Mucosa of gallbladder (tissue), 1 donor: Measurements from ENCODE around the gene FBRSL1. TPM values are rescaled to one million over a fixed set of nuclear protein-coding genes. Genes with fewer than 3 reads are reported as not detected.

Source experiments
- DNase-seq: peaks from one replicate; pipeline ENCODE4 v3.0.0-alpha.2; 2020; ENCODE audit warnings: low spot score
- total RNA-seq: library from RNA; stranded (reverse); gene quantifications from one replicate; pipeline ENCODE4 v1.2.1, GENCODE V29; 2021
- donor health status: DM: no; HTN: no; CAD: no.

FBRSL1 gene
- total RNA-seq, 1 donor from 2014 or later = 67.1 TPM

GRCh38 chr12:132483208-132483607, 6.7 kb upstream of the FBRSL1 start:
- no peak for DNase-seq

GRCh38 chr12:132483612-132484011, 6.3 kb upstream of the FBRSL1 start:
- DNase-seq = no peak

DNA sequence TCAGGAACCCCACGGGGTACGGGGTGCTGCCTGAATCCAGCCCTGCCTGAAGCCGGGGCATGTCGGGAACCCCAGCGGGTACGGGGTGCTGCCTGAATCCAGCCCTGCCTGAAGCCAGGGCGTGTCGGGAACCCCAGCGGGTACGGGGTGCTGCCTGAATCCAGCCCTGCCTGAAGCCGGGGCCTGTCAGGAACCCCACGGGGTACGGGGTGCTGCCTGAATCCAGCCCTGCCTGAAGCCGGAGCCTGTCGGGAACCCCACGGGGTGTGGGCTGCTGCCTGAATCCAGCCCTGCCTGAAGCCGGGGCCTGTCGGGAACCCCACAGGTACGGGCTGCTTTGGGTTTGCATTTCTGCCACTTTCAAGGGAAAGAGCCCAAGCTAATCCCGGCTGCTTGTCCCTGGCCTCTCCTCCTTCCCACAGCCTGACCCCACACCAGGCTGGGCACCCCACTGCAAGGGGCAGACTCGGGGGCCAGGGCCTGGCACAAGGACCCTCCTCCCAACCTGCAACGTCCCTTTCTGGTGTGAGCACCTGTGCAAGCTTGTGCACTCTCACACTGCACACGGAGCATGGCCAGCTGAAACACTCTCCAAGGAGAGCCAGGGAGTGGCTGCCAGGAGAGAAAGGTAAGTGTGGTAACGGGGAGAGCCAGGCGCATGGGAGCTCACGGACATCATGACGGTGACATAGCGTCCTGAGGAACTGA, 5.6 kb upstream of the FBRSL1 start:
- no peak for DNase-seq

DNA sequence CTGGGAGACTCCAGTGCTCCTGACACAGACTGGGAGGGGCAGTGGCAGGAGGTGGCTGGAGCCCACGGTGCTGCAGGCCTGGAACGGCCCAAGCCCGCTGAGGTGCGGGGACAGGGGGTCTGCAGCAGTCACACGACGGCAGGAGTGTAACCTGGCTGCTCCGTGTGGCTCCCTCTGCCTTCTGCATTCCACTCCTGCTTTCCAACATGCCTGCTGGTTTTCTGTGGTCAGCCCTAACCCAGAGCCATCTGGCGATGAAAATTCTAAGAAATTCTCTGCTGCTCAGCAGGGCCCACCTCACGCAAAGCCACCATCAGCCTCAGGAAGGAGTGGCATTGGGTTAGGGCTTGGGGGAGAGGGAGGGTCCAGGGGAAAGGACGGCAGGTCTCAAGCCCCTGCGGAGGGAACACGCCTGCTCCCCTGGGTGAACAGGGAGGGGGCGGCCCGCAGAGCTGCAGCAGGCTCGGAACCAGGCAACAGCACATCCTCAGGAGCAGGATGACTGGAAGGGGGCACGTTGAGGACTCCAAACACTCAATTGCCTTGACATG, 5.0 kb upstream of the FBRSL1 start:
- DNase-seq = no peak

GRCh38 chr12:132485619-132486018, 4.3 kb upstream of the FBRSL1 start:
- DNase-seq = no peak

GRCh38 chr12:132486168-132486567, 3.8 kb upstream of the FBRSL1 start:
- no peak for DNase-seq

DNA sequence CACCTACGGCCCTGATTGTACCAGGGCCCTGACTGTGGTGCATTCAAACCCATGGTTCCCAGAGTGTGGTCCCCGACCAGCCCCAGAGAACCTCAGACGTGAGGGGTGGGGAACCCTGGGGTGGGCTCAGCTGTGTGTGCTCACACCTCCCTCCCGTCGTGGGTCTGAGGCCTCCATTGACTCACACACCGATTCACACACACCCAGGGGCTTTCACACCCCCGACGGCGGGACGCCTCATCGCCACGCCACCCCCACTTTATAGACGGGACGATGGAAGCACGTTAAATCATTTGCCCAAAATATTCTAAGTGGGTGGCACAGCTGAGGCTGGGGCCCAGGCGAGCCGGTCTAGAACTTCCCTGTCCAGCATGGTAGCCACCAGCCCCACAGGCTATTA, 3.4 kb upstream of the FBRSL1 start:
- DNase-seq = no peak

DNA sequence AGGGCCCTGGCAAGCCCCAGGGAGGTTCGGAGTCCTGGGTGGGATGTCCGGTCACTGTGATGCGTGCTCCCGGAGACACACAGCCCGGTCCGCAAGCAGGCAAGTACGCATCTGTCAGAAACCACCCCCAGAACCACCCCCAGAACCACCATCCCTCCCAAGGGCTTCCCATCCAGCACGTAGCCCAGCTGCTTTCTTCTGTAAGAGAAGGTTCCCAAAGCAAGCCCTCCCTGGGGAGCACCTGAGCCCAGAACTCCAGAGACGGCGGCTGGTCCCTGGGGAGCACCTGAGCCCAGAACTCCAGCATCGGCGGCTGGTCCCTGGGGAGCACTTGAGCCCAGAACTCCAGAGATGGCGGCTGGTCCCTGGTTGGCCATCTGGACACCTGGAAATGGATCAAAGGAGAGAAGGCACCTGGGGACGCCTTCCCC, 2.6 kb upstream of the FBRSL1 start:
- DNase-seq = no peak

DNA sequence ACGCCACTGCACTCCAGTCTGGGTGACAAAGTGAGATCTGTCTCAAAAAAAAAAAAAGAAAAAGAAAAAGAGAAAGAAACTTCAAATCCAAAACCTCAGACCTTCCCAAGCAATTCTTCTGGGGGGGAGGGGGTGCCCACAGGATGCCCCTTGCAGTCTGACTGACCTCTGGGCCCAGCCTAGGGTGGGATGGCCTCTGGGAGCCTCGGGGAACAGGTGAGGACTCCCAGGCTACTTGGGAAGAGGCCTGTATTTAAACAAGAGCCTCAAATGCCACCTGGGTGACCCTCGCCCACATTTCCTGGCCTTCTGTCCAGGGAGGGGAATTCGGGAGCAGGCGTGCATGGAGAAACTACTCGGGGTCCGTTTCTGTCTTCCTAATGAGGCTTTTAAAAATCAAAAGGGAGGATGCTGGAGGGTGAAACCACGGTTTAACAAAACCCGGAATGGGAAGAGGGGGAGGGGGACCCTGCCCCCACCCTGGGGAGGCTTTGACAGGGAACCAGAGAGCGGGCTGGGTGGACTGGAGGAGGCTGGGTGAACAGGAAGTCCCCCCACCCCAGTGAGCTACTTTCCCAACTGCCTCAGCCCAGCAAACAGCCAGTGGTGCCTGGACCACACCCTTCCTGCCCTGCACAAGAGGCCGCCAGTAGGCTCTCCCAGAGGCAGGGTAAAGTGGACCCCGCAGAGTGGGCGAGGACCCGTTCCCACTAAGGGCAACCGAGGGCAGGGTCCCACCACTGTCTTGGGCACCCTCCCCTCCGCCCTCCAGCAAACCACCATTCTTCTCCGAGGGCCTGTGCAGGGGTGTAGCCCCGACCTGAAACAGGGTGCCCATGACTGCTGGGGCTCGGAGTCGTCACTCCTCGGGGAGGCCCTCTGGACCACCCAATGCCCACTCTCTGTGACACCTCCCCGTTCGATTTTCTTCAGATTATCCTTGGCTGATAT, 1.5 kb upstream of the FBRSL1 start:
- DNase-seq = no peak

GRCh38 chr12:132489078-132489601, 811 bp upstream of the FBRSL1 start:
- DNase-seq = no peak

GRCh38 chr12:132490422-132491137, 629 bp downstream of the FBRSL1 start:
- DNase-seq = no peak

- DNase-seq = no peak
Observed at GRCh38 chr12:132491138-132491663, 1.2 kb downstream of the FBRSL1 start.

GRCh38 chr12:132491761-132492378, 1.9 kb downstream of the FBRSL1 start:
- no peak for DNase-seq

GRCh38 chr12:132492522-132492921, 2.6 kb downstream of the FBRSL1 start:
- DNase-seq = no peak

GRCh38 chr12:132492951-132493350, 3.0 kb downstream of the FBRSL1 start:
- DNase-seq = no peak

- DNase-seq = no peak
Observed at GRCh38 chr12:132493482-132494178, 3.7 kb downstream of the FBRSL1 start.

GRCh38 chr12:132494294-132495164, 4.6 kb downstream of the FBRSL1 start:
- no peak for DNase-seq

DNA sequence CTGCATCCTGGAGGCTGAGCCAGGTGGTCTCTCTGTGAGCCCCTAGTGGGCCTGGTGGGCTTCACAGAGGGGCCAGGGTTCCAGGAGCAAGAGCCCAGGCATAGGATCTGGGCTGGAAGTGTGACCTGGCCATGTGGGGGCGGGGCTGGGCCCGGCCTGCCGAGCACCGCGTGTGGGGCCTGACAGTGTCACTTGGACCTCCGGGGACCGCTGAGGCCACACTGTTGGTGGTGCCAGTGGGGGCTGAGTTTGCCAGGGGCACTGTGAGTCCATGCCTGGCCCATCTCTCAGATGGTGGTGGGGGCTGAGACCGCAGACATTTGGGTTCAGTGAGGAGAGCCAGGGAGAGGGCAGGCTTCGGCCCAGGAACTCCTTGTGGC, 5.2 kb downstream of the FBRSL1 start:
- no peak for DNase-seq

DNA sequence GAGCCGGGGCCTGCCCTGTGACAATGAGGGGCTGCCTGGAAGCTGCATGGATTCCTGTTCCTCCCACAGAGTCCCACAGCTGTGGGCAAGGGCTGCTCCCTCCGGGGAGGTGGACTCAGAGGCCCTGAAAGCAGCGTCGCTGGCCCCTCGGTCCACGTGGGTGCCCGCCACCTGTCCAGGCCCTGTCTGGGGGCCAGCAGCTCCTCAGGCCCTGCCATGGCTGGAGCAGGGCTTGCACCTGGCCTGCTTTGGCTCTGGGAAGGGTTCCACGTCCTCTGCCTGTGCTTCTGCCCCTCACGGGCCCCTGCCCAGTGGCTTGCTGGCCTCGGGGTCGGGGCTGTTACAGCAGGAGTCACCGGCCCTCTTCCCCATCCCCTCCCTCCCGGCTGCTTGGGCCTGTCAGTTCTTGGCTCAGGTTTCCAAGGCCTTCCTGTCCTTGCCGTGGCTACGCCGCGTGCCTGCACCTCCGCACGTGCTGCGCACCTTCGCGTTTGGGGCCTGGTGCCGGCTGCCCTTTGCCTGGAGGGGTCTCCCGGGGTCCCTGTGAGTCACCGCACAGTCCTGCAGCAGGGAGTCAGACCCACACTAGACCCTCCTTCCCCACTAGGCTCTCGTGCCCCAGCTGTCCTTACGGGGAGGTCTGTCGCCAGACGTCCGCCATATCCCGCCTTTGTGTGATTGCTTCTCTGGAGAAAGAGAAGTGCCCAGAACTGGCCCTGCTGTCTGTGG, 5.8 kb downstream of the FBRSL1 start:
- DNase-seq = no peak
